Measurements from ENCODE around the gene FEZ2. TPM values are rescaled to one million over a fixed set of nuclear protein-coding genes. Genes with fewer than 3 reads are reported as not detected.

The FEZ2 gene
- polyA plus RNA-seq, 1 experiment: 38.3 TPM

DNA sequence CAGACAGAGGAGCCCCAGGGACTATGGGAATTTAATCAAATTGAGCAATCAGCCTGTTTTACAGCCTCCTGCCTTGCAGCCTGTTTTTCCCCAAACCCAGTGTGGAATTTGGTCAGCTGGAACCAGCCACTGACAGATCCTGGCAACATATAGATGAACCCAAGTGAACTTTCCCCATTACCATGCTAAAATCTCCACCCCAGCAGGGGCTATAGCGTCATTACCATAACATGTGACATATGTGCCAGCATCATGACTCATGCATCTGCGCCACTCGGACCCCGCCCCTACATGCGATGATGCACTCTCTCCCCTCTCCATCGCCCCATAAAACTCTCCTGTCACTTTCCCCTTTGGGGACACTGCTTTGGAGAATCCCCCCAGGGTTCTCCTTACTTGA lies 17.3 kb upstream of the FEZ2 start:
- TF ChIP-seq, protein P1, sequence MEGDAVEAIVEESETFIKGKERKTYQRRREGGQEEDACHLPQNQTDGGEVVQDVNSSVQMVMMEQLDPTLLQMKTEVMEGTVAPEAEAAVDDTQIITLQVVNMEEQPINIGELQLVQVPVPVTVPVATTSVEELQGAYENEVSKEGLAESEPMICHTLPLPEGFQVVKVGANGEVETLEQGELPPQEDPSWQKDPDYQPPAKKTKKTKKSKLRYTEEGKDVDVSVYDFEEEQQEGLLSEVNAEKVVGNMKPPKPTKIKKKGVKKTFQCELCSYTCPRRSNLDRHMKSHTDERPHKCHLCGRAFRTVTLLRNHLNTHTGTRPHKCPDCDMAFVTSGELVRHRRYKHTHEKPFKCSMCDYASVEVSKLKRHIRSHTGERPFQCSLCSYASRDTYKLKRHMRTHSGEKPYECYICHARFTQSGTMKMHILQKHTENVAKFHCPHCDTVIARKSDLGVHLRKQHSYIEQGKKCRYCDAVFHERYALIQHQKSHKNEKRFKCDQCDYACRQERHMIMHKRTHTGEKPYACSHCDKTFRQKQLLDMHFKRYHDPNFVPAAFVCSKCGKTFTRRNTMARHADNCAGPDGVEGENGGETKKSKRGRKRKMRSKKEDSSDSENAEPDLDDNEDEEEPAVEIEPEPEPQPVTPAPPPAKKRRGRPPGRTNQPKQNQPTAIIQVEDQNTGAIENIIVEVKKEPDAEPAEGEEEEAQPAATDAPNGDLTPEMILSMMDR (IDR thresholded peaks at IDR 0.05; ENCODE audit: insufficient read depth, low read depth, low read length): no peak
- H3K4me3 ChIP-seq (ENCODE audit: low read depth, low read length): no peak overlapping the region
- POLR2A ChIA-PET: interaction anchor here (0.5 kb wide), 1 partner anchor 12 kb away, joined by 4 read pairs; no protein-coding TSS in a partner anchor
- no peaks in the 10 kb centered on the region for H3K27me3 ChIP-seq (ENCODE audit: control insufficient read depth, insufficient read depth, low read length)
- DNase-seq (ENCODE audit: low read depth): no peak
- no peaks in the 10 kb centered on the region for H3K36me3 ChIP-seq (ENCODE audit: control insufficient read depth, insufficient read depth, low read length)
- CTCF ChIA-PET: interaction anchor here (1.4 kb wide), 1 partner anchor 9 kb away, joined by 3 read pairs; no protein-coding TSS in a partner anchor

DNA sequence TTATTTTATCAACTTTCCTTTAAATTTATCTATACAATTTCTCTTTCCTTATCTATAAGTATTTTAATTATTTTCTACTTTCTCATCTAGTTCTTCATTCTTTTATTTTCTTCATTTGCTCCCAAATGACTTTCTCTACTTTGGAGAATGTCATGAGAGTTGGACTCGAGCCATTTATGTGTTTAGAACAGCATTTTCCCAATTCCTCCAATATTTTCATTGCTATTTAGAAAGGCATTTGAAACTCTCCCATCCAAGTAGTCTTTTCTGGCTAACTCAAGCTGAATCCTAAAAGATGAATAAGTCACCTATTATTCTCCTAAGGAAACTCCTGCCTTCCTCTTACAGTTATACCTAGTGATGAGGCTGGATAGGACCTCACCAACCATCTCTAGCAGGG lies 15.8 kb upstream of the FEZ2 start:
- TF ChIP-seq, protein P1 (IDR thresholded peaks at IDR 0.05; ENCODE audit: insufficient read depth, low read depth, low read length): no peak
- H3K36me3 ChIP-seq (ENCODE audit: control insufficient read depth, insufficient read depth, low read length): no peaks in the 10 kb centered on the region
- H3K27me3 ChIP-seq (ENCODE audit: control insufficient read depth, insufficient read depth, low read length): no peaks in the 10 kb centered on the region
- POLR2A ChIA-PET: no interaction called here
- H3K4me3 ChIP-seq (ENCODE audit: low read depth, low read length): no peak overlapping the region
- CTCF ChIA-PET: interaction anchor here (1.3 to 1.4 kb wide), 2 partner anchors 10 to 25 kb away, joined by 3 read pairs; no protein-coding TSS in a partner anchor
- DNase-seq (ENCODE audit: low read depth): no peak

DNA sequence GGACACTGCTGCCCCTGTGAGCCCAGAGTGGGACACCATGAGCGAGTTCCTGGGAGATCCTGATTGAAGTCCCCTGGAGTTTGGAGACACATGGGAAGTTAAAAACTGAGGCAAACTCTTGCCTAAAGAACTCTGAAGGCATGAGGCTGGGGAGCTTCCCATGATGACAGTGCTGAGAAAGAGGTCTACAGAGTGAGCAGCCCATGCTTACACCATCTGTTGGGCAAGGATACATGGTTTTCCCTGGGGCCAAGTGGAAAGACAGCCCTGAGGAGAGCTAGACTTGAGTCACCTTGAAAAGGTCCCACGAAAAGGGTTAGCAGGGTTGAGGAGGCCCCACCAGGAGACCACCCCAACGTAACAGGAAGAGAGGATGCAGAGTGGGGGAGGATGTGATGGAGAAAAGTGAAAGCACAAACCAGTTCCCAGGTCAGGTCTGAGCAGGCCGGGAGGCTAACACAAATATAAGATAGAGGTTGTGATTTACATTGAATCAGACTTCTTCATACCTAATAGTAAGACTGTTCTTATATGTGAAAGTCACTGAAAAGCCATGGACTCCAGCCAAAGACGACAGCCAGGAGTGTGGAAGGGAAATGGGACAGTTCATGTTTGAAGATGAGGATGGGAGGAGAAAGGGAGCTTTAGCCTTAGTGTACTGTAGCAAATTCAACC lies 13.5 kb upstream of the FEZ2 start:
- TF ChIP-seq, protein P1 (IDR thresholded peaks at IDR 0.05; ENCODE audit: insufficient read depth, low read depth, low read length): no peak
- H3K4me3 ChIP-seq (ENCODE audit: low read depth, low read length): no peak overlapping the region
- CTCF ChIA-PET: no interaction called here
- H3K36me3 ChIP-seq (ENCODE audit: control insufficient read depth, insufficient read depth, low read length): no peaks in the 10 kb centered on the region
- no peaks in the 10 kb centered on the region for H3K27me3 ChIP-seq (ENCODE audit: control insufficient read depth, insufficient read depth, low read length)
- no peak for DNase-seq (ENCODE audit: low read depth)
- POLR2A ChIA-PET: no interaction called here

DNA sequence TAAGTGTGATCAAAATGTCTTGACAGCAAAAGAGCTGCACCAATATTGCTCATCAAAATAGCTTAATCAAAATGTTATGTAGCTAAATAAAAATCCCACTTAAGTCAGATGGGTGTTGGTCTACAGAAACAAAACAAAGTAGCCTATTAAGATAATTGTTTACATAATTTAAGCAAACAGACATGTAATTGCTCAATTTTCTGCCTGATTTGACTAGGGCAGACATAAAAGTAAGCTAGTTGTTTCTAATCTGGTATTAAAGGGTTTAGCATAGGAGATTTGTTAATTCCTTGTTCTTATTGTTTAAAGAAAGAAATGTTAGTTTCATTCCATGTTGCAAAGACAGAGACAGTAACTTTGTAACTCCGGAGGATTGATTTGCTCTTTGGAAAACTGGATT lies 11.5 kb upstream of the FEZ2 start:
- Histone ChIP-seq H3K36me3 (ENCODE audit: control insufficient read depth, insufficient read depth, low read length) (no peaks in the 10 kb centered on the region), H3K4me3 (ENCODE audit: low read depth, low read length) (no peak overlapping the region), H3K27me3 (ENCODE audit: control insufficient read depth, insufficient read depth, low read length) (no peaks in the 10 kb centered on the region)
- TF ChIP-seq, protein P1 (IDR thresholded peaks at IDR 0.05; ENCODE audit: insufficient read depth, low read depth, low read length): no peak
- no peak for DNase-seq (ENCODE audit: low read depth)
- ChIA-PET CTCF (no interaction called here), POLR2A (no interaction called here)

DNA sequence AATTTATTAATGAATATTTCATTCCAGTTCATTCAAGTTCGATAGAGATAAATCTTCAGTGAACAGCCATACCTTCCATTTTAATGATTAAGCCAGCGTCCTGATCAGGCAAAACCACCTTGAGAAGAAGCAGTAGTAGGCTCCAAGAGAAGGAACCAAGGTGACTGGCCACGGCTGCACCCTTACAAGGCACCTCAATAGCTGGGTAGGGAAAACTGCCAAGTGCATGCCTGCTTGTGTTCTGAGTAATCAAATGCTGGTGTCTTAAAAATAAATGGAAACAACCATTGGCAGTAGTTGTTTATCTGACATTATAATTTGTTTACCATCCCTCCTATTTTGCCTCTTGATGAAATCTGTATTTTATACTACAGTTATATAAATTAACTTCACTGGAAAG lies 10.0 kb upstream of the FEZ2 start:
- Histone ChIP-seq H3K27me3 (ENCODE audit: control insufficient read depth, insufficient read depth, low read length) (no peaks in the 10 kb centered on the region), H3K36me3 (ENCODE audit: control insufficient read depth, insufficient read depth, low read length) (no peaks in the 10 kb centered on the region), H3K4me3 (ENCODE audit: low read depth, low read length) (no peak overlapping the region)
- TF ChIP-seq, protein P1 (IDR thresholded peaks at IDR 0.05; ENCODE audit: insufficient read depth, low read depth, low read length): no peak
- DNase-seq (ENCODE audit: low read depth): no peak
- CTCF ChIA-PET: no interaction called here
- POLR2A ChIA-PET: no interaction called here
